Hepatocyte (in vitro differentiated cells): ENCODE results near the gene TCEA3.

Experiments used
- CTCF ChIP-seq: fragments of 200-600 bp; sonication (generic); IDR thresholded peaks from 2 replicates; pipeline ENCODE4 v1.5.1; 2016; ENCODE audit warnings: antibody characterized with exemption, mild to moderate bottlenecking; ENCODE audit not compliant: poor library complexity
- EZH2 ChIP-seq: fragments of 200-600 bp; sonication (generic); IDR thresholded peaks from 2 replicates; pipeline ENCODE4 v1.6.1; 2016; ENCODE audit warnings: antibody characterized with exemption, mild to moderate bottlenecking, borderline replicate concordance
- EZH2phosphoT487 ChIP-seq: fragments of 200-600 bp; sonication (generic); IDR thresholded peaks from one replicate; pipeline ENCODE4 v1.6.1; 2018; ENCODE audit warnings: antibody characterized with exemption, mild to moderate bottlenecking, low read depth, moderate library complexity; ENCODE audit not compliant: unreplicated experiment, severe bottlenecking

GRCh38 chr1:23448846-23449245 lies 24.3 kb upstream of the TCEA3 start:
- TF ChIP-seq EZH2 (no peak), CTCF (no peak), EZH2phosphoT487 (no peak)
